Tibial artery (tissue), 4 donors: Measurements from ENCODE around the gene LZTR1.
A peak's percentile ranks its signal among the peaks of the same experiment; 100 is the strongest.

ENCODE experiments used
- DNase-seq, 2 donors: peaks; one replicate each; pipeline ENCODE4 v3.0.0-alpha.2; 2019
- H3K27ac ChIP-seq, 2 donors: fragments of 200-600 bp; sonication (generic) in 1 of 2; 1 replicate in 1 of 2; 2 replicates in 1 of 2; pipeline ENCODE4 v1.5.1; 2018 to 2019; ENCODE audit warnings: mild to moderate bottlenecking in 1 of 2
- H3K27me3 ChIP-seq, 2 donors: fragments of 200-600 bp; sonication (generic) in 1 of 2; one replicate each; pipeline versions ENCODE4 v1.5.1 to v1.6.0; 2016 to 2019
- H3K36me3 ChIP-seq, 3 donors: fragments of 200-600 bp; sonication (generic) in 2 of 3; one replicate each; pipeline ENCODE4 v1.5.1; 2016 to 2019; ENCODE audit warnings: mild to moderate bottlenecking in 2 of 3
- H3K4me1 ChIP-seq, 4 donors: fragments of 200-600 bp; sonication (generic) in 2 of 4; 1 replicate in 3 of 4; 2 replicates in 1 of 4; pipeline ENCODE4 v1.5.1; 2016 to 2019
- H3K4me3 ChIP-seq, 2 donors: fragments of 200-600 bp; sonication (generic) in 1 of 2; 1 replicate in 1 of 2; 2 replicates in 1 of 2; pipeline ENCODE4 v1.5.1; 2018 to 2019; ENCODE audit warnings: mild to moderate bottlenecking in 2 of 2
- H3K9me3 ChIP-seq, 3 donors: fragments of 200-600 bp; sonication (generic) in 1 of 3; one replicate each; pipeline ENCODE4 v1.5.1; 2016 to 2019
- intact Hi-C: fragments of 100-400 bp; cut with DNase I; formaldehyde crosslinking; loops from one replicate; pipeline ENCODE4 v1.15.0; 2023; ENCODE audit warnings: low total_unique reads
- TF ChIP-seq, protein P1 (sequence below), 2 experiments: fragments of 200-600 bp in 1 of 2; fragments of 450-650 bp in 1 of 2; IDR thresholded peaks; one replicate each; pipeline ENCODE4 v1.5.1; 2017 to 2019; ENCODE audit warnings: antibody characterized with exemption in 2 of 2, mild to moderate bottlenecking in 1 of 2, moderate library complexity in 1 of 2

The LZTR1 gene

DNA sequence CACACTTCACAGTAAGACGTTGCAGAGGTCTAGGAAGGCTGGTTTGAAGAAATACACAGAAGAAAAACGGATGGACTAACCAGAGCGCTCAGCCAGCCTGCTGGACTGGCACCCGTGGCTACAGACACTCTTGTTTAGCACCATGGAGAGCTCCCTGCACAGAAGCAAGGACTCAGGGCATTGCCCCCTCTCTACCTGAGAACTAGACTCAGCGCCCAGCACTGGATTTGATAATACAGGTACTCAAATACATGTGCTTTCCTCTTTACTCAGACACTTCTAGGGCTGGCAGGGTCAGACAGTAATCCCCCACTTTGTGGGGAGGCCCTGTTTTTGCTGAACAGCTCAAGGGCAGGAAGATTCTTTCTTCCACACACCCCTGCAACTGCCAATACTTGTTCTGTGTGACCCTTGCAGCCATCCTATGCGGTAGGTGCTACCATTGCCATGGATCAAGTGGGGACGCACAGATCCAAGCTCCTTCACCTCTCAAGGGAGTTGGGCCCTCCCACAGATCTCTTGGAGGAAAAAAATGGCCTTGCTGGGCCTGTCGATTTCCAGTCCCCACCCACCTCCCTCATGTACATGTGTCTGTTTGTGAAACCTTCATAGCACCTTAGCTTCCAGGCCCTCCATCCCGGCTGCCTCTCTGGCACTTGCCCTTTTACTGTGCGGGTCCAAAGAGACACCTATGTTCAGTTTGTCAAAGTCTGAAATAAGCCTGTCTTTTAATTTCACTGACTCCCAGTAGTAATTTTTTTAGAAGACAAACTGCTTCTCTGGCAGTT, 27.7 kb downstream of the LZTR1 start:
- TF ChIP-seq, protein P1, sequence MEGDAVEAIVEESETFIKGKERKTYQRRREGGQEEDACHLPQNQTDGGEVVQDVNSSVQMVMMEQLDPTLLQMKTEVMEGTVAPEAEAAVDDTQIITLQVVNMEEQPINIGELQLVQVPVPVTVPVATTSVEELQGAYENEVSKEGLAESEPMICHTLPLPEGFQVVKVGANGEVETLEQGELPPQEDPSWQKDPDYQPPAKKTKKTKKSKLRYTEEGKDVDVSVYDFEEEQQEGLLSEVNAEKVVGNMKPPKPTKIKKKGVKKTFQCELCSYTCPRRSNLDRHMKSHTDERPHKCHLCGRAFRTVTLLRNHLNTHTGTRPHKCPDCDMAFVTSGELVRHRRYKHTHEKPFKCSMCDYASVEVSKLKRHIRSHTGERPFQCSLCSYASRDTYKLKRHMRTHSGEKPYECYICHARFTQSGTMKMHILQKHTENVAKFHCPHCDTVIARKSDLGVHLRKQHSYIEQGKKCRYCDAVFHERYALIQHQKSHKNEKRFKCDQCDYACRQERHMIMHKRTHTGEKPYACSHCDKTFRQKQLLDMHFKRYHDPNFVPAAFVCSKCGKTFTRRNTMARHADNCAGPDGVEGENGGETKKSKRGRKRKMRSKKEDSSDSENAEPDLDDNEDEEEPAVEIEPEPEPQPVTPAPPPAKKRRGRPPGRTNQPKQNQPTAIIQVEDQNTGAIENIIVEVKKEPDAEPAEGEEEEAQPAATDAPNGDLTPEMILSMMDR (IDR thresholded peaks at IDR 0.05): no peak
- Histone ChIP-seq H3K27ac (no peak overlapping the region), H3K4me1 (peaks cover 3 to 14% (median 10%) of the 10 kb centered on the region in 4 donors), H3K27me3 (no peaks in the 10 kb centered on the region), H3K4me3 (no peak overlapping the region), H3K36me3 (no peaks in the 10 kb centered on the region), H3K9me3 (no peaks in the 10 kb centered on the region)
- no peak for DNase-seq
- intact Hi-C loops: no loop called here

DNA sequence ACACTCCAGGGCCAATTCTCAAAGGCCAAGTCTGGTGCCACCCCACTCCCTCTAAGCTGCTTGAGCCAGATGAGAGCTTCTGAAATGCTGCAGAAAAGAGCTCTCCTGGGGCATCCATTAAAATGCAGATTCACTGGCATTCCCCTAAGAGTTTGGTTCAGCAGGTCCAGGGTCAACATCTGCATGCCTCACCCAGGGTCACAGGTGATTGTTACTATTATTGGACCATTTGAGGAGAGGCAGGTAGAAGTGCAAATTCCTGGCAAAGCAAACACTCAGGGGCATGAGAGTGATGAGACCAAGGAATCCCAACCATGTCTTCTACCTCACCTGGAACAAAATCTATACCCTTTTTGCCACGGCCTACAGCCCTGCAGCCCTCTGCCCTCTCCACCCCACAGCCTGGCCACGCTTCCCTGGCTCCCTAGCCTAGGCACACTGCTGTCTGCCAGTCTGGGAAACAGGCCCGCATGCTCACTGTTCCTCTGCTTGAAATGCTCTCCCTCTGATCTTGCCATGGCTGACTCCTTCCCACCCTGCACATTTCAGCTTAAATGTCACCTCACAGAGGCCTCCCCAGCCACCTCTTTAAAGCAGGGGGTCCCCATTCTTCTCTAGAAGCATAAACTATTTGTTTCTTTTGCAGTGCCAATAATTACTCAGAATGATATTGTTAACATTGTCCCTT, 28.5 kb downstream of the LZTR1 start:
- Histone ChIP-seq H3K4me1 (peaks cover 11 to 22% (median 17%) of the 10 kb centered on the region in 4 donors), H3K4me3 (no peak overlapping the region), H3K9me3 (no peaks in the 10 kb centered on the region), H3K27me3 (no peaks in the 10 kb centered on the region), H3K27ac (no peak overlapping the region), H3K36me3 (no peaks in the 10 kb centered on the region)
- intact Hi-C loops: no loop called here
- TF ChIP-seq, protein P1 (IDR thresholded peaks at IDR 0.05): no peak
- DNase-seq: no peak

DNA sequence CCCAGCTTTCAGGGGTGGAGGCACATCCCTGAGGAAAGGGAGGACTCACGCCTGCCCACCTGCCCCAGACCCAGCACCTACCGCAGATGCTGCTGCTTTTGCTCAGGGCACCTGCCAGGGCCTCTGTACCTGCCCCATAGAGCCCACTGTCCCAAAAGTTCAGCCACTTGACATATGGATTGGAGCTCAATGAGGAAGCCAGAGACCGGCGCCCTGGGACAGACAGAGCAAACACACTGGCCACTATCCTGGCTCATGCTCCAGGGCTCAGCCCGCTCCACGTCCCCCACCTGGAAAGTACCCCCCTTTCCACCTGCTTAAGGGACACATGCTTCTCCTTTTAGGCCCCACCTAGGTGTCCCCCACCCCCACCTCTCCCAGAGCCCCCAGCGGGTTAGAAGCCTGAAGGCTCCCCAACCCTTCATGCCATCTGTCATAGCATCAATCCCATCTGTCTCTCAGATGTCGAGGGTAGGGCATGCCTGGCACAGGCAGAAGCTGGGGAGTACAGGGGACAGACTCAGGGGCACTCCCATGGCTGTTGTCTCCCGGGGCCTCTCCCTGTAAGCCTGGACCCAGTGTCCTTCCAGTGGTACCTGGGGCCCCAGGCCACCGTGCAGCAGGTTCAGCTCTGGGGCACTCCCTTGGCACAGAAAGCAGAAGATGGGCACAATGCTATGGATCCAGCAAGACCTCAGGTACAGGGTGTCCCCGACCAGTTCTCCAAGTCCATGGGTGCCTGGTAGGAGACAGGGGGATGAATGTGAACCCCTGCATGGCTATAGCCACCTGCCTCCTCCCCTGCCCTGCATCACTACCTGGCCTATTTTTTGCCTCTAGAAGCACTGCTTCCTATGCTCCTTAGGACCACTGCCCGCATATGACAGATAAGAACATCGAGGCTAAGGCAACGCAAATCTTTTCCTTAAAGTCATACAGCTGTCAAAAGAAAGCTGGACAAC, 30.6 kb downstream of the LZTR1 start:
- Histone ChIP-seq H3K9me3 (no peaks in the 10 kb centered on the region), H3K27ac (no peak overlapping the region), H3K27me3 (no peaks in the 10 kb centered on the region), H3K4me1 (peaks cover 11 to 28% (median 19%) of the 10 kb centered on the region in 4 donors), H3K4me3 (no peak overlapping the region), H3K36me3 (no peaks in the 10 kb centered on the region)
- intact Hi-C loops: no loop called here
- DNase-seq: no peak
- TF ChIP-seq, protein P1 (IDR thresholded peaks at IDR 0.05): no peak

DNA sequence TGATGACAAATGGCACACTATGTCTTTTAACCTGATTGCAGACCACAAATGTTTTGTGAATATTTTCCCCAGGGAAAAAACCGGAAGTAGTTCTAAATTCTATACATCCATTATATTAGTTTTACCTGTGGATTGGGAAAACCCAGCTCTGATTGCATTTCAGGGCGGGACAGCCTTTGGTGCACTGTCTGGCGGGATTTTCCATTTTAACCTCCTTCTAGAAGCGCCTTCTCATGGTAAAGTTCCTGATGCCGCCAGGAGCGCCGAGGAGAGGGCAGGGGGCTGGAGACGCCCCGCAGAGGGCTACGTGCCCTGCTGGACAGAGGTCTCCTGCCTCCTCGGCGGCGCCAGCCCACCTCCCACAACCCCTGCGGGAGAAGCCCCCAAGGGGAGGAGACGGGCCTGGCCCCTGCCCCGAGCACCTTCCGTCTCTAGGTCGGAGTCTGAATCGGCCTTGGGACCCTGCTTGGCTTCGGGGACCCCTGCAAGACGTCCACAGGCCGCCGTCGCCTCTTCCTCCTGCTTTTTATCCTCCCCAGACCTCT, 31.6 kb downstream of the LZTR1 start:
- TF ChIP-seq, protein P1 (IDR thresholded peaks at IDR 0.05): no peak
- no peak for DNase-seq
- H3K9me3 ChIP-seq: no peaks in the 10 kb centered on the region
- peak overlapping the region; percentile 63 to 66 for H3K27ac ChIP-seq
- peak overlapping the region; percentile 38 to 55 for H3K4me3 ChIP-seq
- intact Hi-C loops: no loop called here
- no peaks in the 10 kb centered on the region for H3K27me3 ChIP-seq
- H3K4me1 ChIP-seq: peaks cover 11 to 28% (median 19%) of the 10 kb centered on the region in 4 donors
- H3K36me3 ChIP-seq: no peaks in the 10 kb centered on the region

DNA sequence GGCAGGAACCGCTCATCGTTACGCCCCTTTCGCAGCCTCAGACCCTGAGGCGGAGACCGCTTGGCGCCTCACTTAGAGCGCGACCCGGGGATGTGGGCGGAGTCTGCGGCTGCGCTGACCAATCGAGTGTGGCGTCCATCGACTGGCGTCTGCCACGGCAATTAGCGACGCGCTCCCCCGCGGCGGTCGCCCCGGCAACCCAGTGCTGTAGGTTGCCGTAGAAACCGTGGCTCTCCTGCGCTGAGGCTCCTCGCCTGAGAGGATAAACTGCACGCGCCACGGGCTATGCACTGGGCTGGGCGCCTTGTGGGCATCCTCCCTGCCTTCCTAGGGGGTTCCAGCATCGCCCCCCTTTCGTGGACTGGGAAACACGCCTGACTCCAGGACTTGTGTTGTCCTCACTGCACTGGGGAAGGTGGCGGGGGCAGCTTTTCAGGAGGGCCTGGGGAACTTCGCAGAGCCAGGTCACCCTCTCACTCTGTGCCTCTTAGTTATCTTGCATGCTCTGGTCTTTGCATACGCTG, 32.2 kb downstream of the LZTR1 start:
- Histone ChIP-seq H3K36me3 (no peaks in the 10 kb centered on the region), H3K4me3 (peak overlapping the region; percentile 38 to 55), H3K27ac (peak overlapping the region; percentile 63 to 66), H3K4me1 (peaks cover 11 to 28% (median 19%) of the 10 kb centered on the region in 4 donors), H3K27me3 (no peaks in the 10 kb centered on the region), H3K9me3 (no peaks in the 10 kb centered on the region)
- peak; percentile 78 to 86 for DNase-seq
- TF ChIP-seq, protein P1 (IDR thresholded peaks at IDR 0.05): no peak
- intact Hi-C loops: no loop called here
